ENCODE data around the gene HAGH. TPM values are rescaled to one million over a fixed set of nuclear protein-coding genes. Genes with fewer than 3 reads are reported as not detected.
"Not testable (repeated sequence)": the region's sequence is repeated elsewhere in the genome, so short reads cannot be mapped to it uniquely, and the experiment has no call there.

HAGH gene
- 100 to 1,000 TPM; 208 to 227 TPM for total RNA-seq

DNA sequence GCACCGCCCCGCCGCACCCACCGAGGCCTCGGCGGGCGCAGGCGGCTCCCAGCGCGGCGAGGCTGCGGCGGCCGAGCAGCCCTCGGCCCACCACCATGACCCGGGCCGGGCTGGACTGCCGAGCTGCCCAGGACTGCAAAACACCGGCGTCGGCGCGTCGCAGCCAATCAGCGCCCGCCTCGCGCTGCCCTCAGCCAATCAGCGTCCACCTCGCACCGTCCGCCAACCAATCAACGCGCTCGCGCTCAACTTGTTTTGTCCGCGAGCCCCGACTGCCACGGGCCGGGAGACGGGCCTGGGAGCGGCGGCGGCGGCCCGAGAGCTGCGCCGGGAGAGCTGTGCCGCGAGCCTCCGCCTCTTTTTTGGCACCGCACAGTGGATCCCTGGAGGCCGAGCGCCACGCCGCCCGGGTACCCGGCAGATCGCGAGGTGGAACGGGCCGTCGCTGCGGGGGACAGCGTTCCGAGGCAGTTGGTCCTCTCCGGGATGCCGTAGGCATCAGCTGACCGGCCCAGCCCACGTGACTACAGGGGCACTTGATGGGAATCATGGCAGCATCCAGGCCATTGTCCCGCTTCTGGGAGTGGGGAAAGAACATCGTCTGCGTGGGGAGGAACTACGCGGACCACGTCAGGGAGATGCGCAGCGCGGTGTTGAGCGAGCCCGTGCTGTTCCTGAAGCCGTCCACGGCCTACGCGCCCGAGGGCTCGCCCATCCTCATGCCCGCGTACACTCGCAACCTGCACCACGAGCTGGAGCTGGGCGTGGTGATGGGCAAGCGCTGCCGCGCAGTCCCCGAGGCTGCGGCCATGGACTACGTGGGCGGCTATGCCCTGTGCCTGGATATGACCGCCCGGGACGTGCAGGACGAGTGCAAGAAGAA, at the start of gene HAGH, which contains the start of gene FAHD1:
TSS of gene HAGH (minus strand) at position 135 of the 883 bp plus-strand sequence. CDS start at position 97, 38 bp downstream.
TSS of gene FAHD1 (plus strand) at position 516 of the 883 bp plus-strand sequence. CDS start at position 549, 33 bp downstream.
- Histone ChIP-seq H3K27ac (peak within 1 kb of the TSS; percentile 89 to 92), H3K36me3 (peaks cover 8% of the 10 kb centered on the region), H3K4me3 (peak within 1 kb of the TSS; percentile 77 to 94), H3K9me3 (no peaks in the 10 kb centered on the region), H3K4me1 (peaks cover 0 to 42% of the 10 kb centered on the region in 2 donors), H3K27me3 (no peaks in the 10 kb centered on the region)
- peak; percentile 96 for DNase-seq (ENCODE audit: low spot score)
- TF ChIP-seq, protein P1, sequence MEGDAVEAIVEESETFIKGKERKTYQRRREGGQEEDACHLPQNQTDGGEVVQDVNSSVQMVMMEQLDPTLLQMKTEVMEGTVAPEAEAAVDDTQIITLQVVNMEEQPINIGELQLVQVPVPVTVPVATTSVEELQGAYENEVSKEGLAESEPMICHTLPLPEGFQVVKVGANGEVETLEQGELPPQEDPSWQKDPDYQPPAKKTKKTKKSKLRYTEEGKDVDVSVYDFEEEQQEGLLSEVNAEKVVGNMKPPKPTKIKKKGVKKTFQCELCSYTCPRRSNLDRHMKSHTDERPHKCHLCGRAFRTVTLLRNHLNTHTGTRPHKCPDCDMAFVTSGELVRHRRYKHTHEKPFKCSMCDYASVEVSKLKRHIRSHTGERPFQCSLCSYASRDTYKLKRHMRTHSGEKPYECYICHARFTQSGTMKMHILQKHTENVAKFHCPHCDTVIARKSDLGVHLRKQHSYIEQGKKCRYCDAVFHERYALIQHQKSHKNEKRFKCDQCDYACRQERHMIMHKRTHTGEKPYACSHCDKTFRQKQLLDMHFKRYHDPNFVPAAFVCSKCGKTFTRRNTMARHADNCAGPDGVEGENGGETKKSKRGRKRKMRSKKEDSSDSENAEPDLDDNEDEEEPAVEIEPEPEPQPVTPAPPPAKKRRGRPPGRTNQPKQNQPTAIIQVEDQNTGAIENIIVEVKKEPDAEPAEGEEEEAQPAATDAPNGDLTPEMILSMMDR (IDR thresholded peaks at IDR 0.05) = no peak

DNA sequence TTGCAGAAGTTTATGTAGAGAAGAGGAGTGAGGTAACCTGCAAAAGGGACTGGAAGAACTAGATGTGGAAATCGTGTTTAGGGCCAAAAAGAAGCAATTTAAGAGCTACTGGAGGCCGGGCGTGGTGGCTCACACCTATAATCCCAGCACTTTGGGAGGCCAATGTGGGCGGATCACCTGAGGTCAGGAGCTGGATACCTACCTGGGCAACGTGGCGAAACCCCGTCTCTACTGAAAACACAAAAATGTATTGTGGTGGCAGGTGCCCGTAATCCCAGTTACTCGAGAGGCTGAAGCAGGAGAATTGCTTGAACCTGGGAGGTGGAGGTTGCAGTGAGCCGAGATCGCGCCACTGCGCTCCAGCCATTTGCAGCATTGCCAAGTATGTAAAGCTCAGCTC, 49.4 kb upstream of the HAGH start:
- H3K9me3 ChIP-seq; H3K4me1 ChIP-seq; H3K27ac ChIP-seq; H3K36me3 ChIP-seq; H3K4me3 ChIP-seq; DNase-seq (ENCODE audit: low spot score); H3K27me3 ChIP-seq: not testable (repeated sequence)

DNA sequence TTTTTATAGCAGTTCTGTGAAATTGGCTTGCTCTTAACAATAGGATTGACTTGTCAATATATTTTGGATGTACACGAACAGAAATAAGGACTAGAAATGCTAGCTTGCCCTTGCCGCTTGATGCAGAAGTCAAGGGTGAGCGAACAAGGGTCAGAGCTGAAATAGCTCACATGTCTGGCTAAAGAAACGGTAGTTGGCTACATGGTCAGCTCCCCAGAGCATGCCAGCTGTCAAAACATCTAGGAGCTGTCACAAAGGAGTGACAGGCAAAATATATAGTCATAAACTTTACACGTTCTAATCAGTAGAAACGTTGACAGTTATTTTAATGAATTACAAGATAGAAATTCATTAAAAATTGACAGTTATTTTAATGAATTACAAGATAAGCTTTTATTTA, 48.2 kb upstream of the HAGH start:
- Histone ChIP-seq H3K27me3 (peaks cover 0 to 3% of the 10 kb centered on the region in 2 donors), H3K27ac (no peak overlapping the region), H3K4me3 (no peak overlapping the region), H3K36me3 (no peaks in the 10 kb centered on the region), H3K9me3 (no peaks in the 10 kb centered on the region), H3K4me1 (peaks cover 0 to 4% of the 10 kb centered on the region in 2 donors)
- TF ChIP-seq, protein P1 (IDR thresholded peaks at IDR 0.05) = no peak
- DNase-seq (ENCODE audit: low spot score) = no peak

DNA sequence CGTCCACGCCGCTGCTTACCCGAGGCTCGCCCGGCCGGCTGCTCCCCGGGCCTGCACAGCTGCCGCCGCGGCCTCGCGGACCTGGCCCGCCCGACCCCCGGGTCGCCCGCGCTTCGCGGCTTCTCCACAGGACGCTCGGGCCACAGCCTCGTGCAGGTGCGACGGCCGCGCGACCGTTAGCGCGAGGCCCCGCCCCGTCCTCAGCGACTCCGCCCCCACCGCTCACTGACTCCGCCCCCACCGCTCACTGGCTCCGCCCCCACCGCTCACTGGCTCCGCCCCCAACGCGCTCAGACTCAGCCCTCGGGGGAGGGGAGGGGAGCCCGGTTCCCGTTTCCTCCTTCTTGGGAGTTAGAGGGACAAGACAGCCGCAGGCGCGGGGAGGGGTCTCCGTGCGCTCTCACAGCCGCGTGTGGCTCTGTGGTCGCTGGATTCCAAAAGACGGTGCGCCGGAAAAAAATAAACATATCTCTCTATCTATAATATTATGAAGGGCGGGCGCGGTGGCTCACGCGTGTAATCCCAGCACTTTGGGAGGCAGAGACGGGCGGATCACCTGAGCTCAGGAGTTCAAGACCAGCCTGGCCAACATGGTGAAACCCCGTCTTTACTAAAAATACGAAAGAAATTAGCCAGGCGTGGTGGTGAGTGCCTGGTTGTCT, 45.5 kb upstream of the HAGH start, which contains the start of gene MEIOB:
TSS of gene MEIOB (minus strand) at position 191 of the 662 bp plus-strand sequence. CDS start 3,989 bp downstream, outside the sequence.
- peaks cover 0 to 3% of the 10 kb centered on the region in 2 donors for H3K27me3 ChIP-seq
- TF ChIP-seq, protein P1 (IDR thresholded peaks at IDR 0.05) = no peak
- no peaks in the 10 kb centered on the region for H3K9me3 ChIP-seq
- no peak for DNase-seq (ENCODE audit: low spot score)
- H3K36me3 ChIP-seq = no peaks in the 10 kb centered on the region
- H3K4me1 ChIP-seq = peaks cover 0 to 4% of the 10 kb centered on the region in 2 donors
- H3K27ac ChIP-seq = no peak within 1 kb of the TSS
- H3K4me3 ChIP-seq = peak within 1 kb of the TSS in 1 of 2 donors; percentile 21

DNA sequence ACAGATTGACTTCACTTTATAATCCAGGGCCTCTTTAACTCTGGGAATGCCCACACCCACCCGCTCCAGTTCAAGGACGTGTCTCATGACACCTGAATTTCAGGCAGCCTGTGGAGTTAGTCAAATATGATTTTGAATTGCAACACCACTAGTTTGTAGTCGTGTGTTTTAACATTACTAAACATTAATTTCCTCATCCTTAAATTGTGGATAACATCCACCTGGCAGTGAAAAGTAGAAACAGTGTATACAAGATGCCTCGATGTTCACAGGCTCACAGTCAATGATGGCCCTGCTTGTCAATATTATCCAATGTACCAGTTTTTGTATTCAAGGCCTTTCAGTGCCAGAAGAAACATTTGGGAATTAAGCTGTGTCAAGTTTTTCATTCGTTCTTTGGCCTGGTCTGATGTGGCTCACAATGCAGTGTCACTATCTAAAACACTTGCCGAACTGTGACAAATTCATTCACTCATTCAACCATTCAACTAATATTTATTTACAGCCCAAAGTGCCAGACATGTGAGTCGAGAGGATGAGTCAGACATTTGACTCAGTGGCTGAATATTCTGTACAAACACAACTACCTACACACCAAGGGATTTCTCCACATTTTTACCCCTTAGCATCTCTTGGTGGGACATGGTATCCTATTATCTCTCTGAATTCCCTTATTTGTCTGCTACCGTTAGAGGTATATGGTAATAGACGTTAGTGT, 43.9 kb upstream of the HAGH start:
- Histone ChIP-seq H3K27ac (no peak overlapping the region), H3K36me3 (no peaks in the 10 kb centered on the region), H3K4me1 (peaks cover 0 to 4% of the 10 kb centered on the region in 2 donors), H3K9me3 (no peaks in the 10 kb centered on the region), H3K27me3 (peaks cover 0 to 3% of the 10 kb centered on the region in 2 donors), H3K4me3 (no peak overlapping the region)
- TF ChIP-seq, protein P1 (IDR thresholded peaks at IDR 0.05) = no peak
- DNase-seq (ENCODE audit: low spot score) = no peak

Data from right atrium auricular region (tissue), 2 donors.